ENCODE results near the gene CLIC3.

- TF ChIP-seq CTCF (IDR thresholded peaks at IDR 0.05; ENCODE audit: low read length) = no peak
- TF ChIP-seq EZH2 (IDR thresholded peaks at IDR 0.05; ENCODE audit: borderline replicate concordance, low read length) = no peak
Observed at GRCh38 chr9:136965771-136966484, 30.4 kb downstream of the CLIC3 start.
